ENCODE results near the gene P3H4.

P3H4 gene

DNA sequence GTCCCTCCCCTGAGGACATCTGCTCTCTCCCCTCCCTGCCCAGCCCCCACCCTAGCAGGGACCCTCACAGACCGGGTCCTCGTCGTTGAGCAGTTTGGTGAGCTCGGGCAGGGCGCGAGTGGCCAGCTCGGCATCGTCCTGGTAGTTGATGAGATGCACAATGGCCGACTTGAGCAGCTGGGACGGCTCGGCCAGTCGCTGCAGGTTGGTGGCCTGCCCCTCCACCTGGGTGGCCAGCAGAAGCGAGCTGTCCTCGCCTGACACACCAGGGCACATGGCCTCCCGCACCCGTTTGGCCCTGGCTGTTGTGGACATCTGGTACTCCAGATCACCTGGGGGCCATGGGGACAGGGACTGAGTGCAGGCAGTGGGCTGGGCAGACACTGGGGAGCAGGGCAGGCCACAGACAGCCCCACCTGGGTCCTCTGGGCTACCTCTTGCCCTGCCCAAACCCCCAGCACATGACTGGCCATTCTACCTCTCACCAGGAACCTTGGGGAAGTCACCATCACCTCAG lies 42.3 kb downstream of the P3H4 start:
- no peak for DNase-seq

DNA sequence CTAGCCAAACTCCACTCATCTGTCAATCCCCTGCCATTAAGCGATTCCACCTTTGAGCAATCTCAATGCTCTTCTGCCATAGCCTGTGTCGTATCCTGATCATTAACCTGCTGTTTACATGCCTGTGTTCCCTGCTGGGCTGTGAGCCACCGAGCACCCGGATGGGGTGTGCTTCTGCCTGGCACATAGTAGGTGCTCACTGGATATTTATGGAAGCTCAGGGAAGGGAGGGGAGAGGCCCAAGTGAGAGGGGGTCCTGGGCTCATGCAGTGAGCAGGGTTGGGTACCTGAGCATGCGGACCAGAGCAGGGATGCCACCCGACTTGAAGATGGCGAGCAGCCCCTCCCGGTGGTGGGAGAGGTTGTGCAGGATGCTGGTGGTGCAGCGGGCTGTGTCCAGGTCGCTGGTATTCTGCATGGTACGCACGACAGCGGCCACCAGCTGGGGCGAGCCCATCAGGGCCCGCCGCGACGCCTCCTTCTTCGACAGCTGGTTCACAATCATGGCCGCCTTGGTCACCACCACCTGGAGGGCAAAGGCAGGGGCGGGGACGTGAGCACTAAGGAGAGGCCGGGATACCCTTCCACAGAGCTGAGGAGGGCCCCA lies 43.0 kb downstream of the P3H4 start:
- no peak for DNase-seq

DNA sequence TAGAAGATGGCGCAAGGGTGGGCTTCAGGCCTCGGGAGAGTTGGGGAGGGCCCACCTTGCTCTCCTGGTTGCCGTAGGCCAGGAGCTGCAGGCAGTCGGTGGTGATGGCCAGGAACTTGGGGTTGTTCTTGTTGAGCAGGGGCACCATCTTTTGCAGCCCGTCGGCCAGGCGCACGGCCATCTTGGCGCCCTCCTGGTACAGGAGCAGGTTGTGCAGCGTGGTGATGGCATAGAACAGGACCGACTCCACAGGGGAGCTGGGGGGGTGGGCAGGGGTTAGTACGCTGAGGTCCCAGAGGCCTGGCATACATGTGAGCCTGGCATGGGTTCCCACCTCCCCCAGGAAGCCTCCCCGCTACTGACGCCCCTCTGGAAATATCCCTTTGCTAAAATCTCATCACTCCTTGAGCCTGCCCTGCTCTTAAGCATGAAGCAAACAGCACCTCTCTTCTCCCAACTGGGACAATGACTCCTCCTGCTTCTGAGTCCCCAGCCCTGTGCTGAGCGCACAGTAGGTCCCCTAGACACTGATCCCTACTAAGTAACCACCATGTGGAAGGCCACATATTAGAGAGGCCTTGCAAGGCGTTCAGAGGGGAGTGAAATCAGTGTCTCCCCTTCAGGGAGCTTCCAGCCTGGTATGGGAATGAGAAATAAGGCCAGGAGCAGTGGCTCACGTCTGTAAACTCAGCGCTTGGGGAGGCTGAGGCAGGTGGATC lies 44.3 kb downstream of the P3H4 start:
- DNase-seq = no peak

DNA sequence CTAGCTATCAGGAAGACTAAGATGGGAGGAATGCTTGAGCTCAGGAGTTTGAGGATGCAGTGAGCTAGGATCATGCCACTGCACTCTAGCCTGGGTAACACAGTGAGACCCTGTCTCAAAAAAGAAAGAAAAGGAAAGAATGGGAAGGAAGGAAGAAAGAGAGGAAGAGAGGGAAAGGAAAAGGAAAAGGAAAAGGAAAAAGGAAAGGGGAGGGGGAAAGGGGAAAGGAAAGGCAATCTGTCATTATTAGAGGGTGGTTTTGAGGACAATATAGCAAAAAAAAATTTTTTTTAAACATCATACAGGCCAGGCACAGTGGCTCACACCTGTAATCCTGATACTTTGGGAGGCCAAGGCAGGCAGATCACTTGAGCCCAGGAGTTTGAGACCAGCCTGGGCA lies 45.6 kb downstream of the P3H4 start:
- DNase-seq = no peak

DNA sequence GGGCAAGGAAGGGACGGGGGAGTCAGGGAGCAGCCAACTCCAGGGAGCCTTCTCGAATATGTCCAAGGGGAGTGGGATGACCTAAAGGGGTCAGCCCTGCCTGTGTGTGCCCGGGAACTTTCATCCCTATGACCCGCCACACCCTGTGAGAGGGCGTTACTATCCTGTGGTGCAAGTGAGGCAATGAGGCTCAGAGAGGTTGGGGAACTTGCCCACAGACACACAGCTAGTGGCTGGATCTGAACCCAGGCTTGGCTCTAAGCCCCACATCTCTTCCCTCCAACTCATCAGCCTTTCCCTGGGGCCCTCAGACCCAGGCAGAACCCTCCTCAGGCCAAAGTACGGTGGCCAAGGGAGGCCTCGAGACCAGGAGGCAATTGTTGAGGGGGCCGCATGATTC lies 48.4 kb downstream of the P3H4 start:
- DNase-seq = no peak

GRCh38 chr17:41762841-41763240 lies 48.9 kb downstream of the P3H4 start:
- no peak for DNase-seq

GRCh38 chr17:41762391-41762790 lies 49.4 kb downstream of the P3H4 start:
- DNase-seq = no peak

DNA sequence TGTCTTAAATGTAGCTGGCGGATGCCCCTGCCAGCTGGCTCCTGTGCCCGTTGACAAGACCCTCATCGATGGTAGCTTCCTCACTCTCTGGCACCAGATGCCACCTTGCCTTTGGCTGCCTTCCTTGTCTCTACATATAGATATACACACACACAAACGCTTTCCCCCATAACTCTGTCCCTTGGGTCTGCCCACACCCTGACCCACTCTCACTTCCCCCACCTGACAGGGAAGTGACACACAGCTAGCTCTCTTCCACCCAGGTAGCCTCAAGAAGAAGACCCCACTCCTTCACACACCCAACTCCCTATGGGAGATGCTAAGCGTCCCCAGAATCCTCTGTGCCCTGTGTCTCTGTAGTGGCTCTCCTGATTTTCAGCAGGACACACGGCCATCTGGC lies 50.9 kb downstream of the P3H4 start:
- DNase-seq = peak in 1 of 2 donors; percentile 22

- no peak for DNase-seq
These were observed 53.1 kb downstream of the P3H4 start for GRCh38 chr17:41758601-41759000.

DNA sequence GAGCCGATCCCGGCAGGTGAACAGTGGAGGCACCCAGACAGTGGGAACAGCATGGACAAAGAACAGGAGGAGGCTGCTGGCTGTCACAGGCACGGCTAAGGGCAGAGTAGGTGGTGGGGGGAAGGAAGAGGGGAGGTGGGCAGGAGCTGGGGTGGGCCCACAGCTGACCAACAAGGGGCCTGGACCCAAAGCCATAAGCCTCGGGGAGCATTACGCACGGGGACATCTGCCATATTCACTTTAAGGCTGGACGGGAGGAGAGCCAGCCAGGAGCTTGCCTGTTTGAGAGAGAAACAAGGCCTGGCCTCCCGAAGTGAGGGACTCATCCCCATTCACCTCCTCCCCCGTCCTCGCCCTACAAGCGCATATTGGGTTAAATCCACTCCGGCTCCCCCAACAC lies 57.7 kb downstream of the P3H4 start:
- DNase-seq = no peak
